Heart right ventricle (tissue), 16 donors: ENCODE results near the gene OSBP. TPM values are rescaled to one million over a fixed set of nuclear protein-coding genes. Genes with fewer than 3 reads are reported as not detected.
"Not testable (repeated sequence)": the region's sequence is repeated elsewhere in the genome, so short reads cannot be mapped to it uniquely, and the experiment has no call there.

Experiments used
- ATAC-seq, 8 donors: fragments of 200-7000 bp; cut with Tn5 transposase; one replicate each; pipeline ENCODE4 v1.9.1; 2020; ENCODE audit warnings: mild to moderate bottlenecking in 8 of 8, moderate library complexity in 8 of 8, moderate number of reproducible peaks in 1 of 8
- DNase-seq, 2 donors: peaks; one replicate each; pipeline ENCODE4 v3.0.0-alpha.2; 2020
- H3K27ac ChIP-seq, 10 donors: fragments of 200-600 bp; sonication (generic) in 2 of 10; one replicate each; pipeline versions ENCODE4 v1.5.0 to v1.8.0; 2020 to 2022; ENCODE audit warnings: mild to moderate bottlenecking in 3 of 10
- H3K27me3 ChIP-seq, 7 donors: fragments of 200-600 bp; one replicate each; pipeline ENCODE4 v1.8.0; 2021 to 2022; ENCODE audit warnings: mild to moderate bottlenecking in 2 of 7
- H3K36me3 ChIP-seq, 9 donors: fragments of 200-600 bp; sonication (generic) in 1 of 9; one replicate each; pipeline versions ENCODE4 v1.5.0 to v1.8.0; 2020 to 2022; ENCODE audit warnings: mild to moderate bottlenecking in 2 of 9
- H3K4me1 ChIP-seq, 9 donors: fragments of 200-600 bp; sonication (generic) in 1 of 9; one replicate each; pipeline versions ENCODE4 v1.5.0 to v1.8.0; 2020 to 2022; ENCODE audit warnings: mild to moderate bottlenecking in 4 of 9
- H3K4me3 ChIP-seq, 10 donors: fragments of 200-600 bp; sonication (generic) in 2 of 10; one replicate each; pipeline versions ENCODE4 v1.5.0 to v1.8.0; 2020 to 2022; ENCODE audit warnings: mild to moderate bottlenecking in 7 of 10, moderate library complexity in 2 of 10
- H3K9me3 ChIP-seq, 11 donors: fragments of 200-600 bp in 10 of 11; sonication (generic) in 2 of 11; one replicate each; pipeline versions ENCODE4 v1.5.0 to v1.8.0; 2013 to 2022; ENCODE audit warnings: mild to moderate bottlenecking in 2 of 11, control low read depth in 1 of 11, moderate library complexity in 1 of 11
- CTCF ChIP-seq, 9 donors: fragments of 200-600 bp; sonication (generic) in 2 of 9; IDR thresholded peaks; one replicate each; pipeline versions ENCODE4 v1.5.0 to v1.8.0; 2021 to 2022; ENCODE audit warnings: antibody characterized with exemption in 9 of 9, mild to moderate bottlenecking in 5 of 9, moderate library complexity in 1 of 9
- WGBS, 2 donors: extraction: QIAGEN DNeasy Blood & Tissue Kit; methylation state at CpG; one replicate each; pipeline ENCODE4 v1.1.7; 2013; ENCODE audit warnings: inconsistent platforms in 1 of 2; 5-methylcytosine and 5-hydroxymethylcytosine counted together
- intact Hi-C, 10 donors: fragments of 100-400 bp; cut with DNase I; formaldehyde crosslinking; loops; one replicate each; pipeline versions ENCODE4 v1.11.1 to v1.14.2; 2022
- polyA plus RNA-seq, 2 donors: library from polyadenylated mRNA; stranded (reverse); fragments of 200-250 nt; gene quantifications; one replicate each; pipeline ENCODE4 v1.2.3, GENCODE V29; 2013
- total RNA-seq, 10 donors: library from RNA; stranded (reverse); fragmentation: NEBNext Ultra II Directional in 3 of 10; extraction: Animal tissue kit (Norgen Biotek cat#: 25700) in 3 of 10; gene quantifications; one replicate each; pipeline versions ENCODE4 v1.2.1 to v1.2.4, GENCODE V29; 2021 to 2023
- donor health status: Arrhythmogenic right ventricular cardiomyopathy.
- donor health status: ischemic (EF 13 %, LVEDD 7.1; RV severe dilation, severe dysfunction).
- donor health status: healthy with polysubstance abuse.
- donor health status: DM: no; HTN: yes; CAD: no.
- donor health status: DM: no; HTN: no; CAD: no.
- donor health status: ischemic (EF 25% LVEDD 6.9; RV normal size, moderate dysfunction).
- donor health status: ischemic (EF 25% LVEDD 5.7; RV mildly dilated, moderate dysfunction).
- donor health status: healthy.
- donor health status: DM: yes; HTN: yes; CAD: no.
- donor health status: Ischemic cardiomyopathy.
- donor health status: ischemic (EF 35%, LVEDD 5.7; RV mildly dilated, moderate dysfunction).
- donor health status: nonischemic (EF 11% LVEDD 7.7; RV severe dilation, severe dysfunction).
- donor health status: DM: yes; HTN: yes; CAD: no.
- donor health status: PGD.
- donor health status: ischemic (EF 29% LVEDD 5.4; RV normal size, mild dysfunction).
- donor health status: nonischemic (EF 23%, LVEDD 6.1; RV moderate dilation, normal function).

Gene OSBP
- total and polyA plus RNA-seq, 12 donors = 11.2 to 46.8 (median 39.0) TPM

DNA sequence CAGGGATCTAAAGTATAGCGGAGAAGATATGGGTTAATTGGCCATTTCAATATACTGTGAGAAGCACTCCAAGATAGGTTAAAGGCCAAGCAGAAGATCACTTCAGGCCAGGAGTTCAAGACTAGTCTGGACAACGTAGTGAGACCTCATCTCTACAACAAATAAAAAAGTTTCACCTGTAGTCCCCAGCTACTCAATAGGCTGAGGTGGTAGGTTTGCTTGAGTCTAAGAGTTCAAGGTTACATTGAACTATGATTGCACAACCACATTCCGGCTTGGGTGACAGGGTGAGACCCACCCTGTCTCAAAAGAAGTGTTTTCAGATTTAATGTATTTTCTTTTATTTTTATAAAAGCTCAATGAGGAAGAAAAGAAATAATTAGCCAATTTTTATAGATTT, 27.8 kb upstream of the OSBP start:
- H3K4me1 ChIP-seq = no peaks in the 10 kb centered on the region
- WGBS, 2 donors = 96 to 97% methylated on average over 3 of the region's 3 CpGs
- no peak overlapping the region for H3K4me3 ChIP-seq
- no peak for TF ChIP-seq CTCF (IDR thresholded peaks at IDR 0.05)
- intact Hi-C loops = loop anchor here in 1 of 10 donors (5.0 kb wide), 1 partner anchor 61 kb away; no protein-coding TSS in a partner anchor
- no peak for ATAC-seq
- no peak overlapping the region for H3K27ac ChIP-seq
- H3K36me3 ChIP-seq = peaks cover 2 to 99% (median 56%) of the 10 kb centered on the region in 9 donors
- no peaks in the 10 kb centered on the region for H3K9me3 ChIP-seq
- H3K27me3 ChIP-seq = no peaks in the 10 kb centered on the region
- no peak for DNase-seq

DNA sequence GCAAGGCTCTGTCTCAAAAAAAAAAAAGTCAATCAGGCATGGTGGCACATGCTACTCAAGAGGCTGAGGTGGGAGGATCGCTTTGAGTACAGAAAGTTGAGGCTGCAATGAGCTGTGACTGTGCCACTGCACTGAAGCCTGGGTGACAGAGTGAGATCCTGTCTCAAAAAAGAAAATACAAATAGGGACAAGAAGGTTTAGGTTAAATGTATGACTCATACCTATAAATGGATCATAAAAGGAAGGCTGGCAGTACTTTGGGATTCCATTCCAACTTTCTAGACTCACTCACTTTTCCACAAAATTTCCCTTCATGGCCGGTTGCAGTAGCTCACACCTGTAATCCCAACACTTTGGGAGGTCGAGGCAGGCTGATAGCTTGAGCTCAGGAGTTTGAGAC, 25.6 kb upstream of the OSBP start:
- no peak for TF ChIP-seq CTCF (IDR thresholded peaks at IDR 0.05)
- no peak overlapping the region for H3K4me3 ChIP-seq
- ATAC-seq (no peak), DNase-seq (no peak)
- WGBS, 2 donors = 97% methylated on average over 3 of the region's 3 CpGs
- no peaks in the 10 kb centered on the region for H3K9me3 ChIP-seq
- H3K36me3 ChIP-seq = peaks cover 2 to 99% (median 69%) of the 10 kb centered on the region in 9 donors
- no peak overlapping the region for H3K27ac ChIP-seq
- intact Hi-C loops = loop anchor here in 1 of 10 donors (5.0 kb wide), 1 partner anchor 59 kb away; no protein-coding TSS in a partner anchor
- H3K27me3 ChIP-seq = no peaks in the 10 kb centered on the region
- H3K4me1 ChIP-seq = no peaks in the 10 kb centered on the region

DNA sequence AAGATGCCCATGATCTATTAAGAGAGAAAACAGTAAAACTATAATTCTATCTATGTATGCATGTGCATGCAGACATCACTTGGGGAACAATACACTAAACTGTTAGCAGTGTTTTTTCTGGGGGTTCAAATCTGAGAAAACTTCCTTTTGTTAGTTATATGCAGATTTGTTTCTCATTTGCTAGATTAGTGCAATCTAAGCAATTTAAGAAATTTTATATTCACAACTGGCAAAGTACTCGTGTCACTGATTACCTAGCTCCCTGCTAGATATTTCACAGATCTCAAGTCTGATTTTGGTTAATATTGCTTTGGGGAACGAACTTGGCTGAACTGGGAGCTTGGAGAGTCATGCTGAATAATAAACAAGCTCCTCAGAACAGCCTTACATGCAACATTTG, 14.9 kb upstream of the OSBP start:
- no peak for DNase-seq
- Histone ChIP-seq H3K9me3 (no peaks in the 10 kb centered on the region), H3K27me3 (no peaks in the 10 kb centered on the region), H3K36me3 (peaks cover 0 to 43% (median 3%) of the 10 kb centered on the region in 9 donors), H3K4me1 (no peaks in the 10 kb centered on the region), H3K4me3 (no peak overlapping the region), H3K27ac (no peak overlapping the region)
- no peak for TF ChIP-seq CTCF (IDR thresholded peaks at IDR 0.05)
- WGBS, 2 donors = 89% methylated on average over 2 of the region's 2 CpGs
- no peak for ATAC-seq
- intact Hi-C loops = no loop called here

- H3K4me3 ChIP-seq = no peak overlapping the region
- H3K4me1 ChIP-seq = no peaks in the 10 kb centered on the region
- H3K27me3 ChIP-seq = no peaks in the 10 kb centered on the region
- no peak overlapping the region for H3K27ac ChIP-seq
- DNase-seq = no peak
- intact Hi-C loops = no loop called here
- no peak for ATAC-seq
- peaks cover 0 to 38% (median 0%) of the 10 kb centered on the region in 9 donors for H3K36me3 ChIP-seq
- no peaks in the 10 kb centered on the region for H3K9me3 ChIP-seq
- TF ChIP-seq CTCF (IDR thresholded peaks at IDR 0.05) = no peak
Measured at GRCh38 chr11:59629996-59630395, 14.4 kb upstream of the OSBP start.

DNA sequence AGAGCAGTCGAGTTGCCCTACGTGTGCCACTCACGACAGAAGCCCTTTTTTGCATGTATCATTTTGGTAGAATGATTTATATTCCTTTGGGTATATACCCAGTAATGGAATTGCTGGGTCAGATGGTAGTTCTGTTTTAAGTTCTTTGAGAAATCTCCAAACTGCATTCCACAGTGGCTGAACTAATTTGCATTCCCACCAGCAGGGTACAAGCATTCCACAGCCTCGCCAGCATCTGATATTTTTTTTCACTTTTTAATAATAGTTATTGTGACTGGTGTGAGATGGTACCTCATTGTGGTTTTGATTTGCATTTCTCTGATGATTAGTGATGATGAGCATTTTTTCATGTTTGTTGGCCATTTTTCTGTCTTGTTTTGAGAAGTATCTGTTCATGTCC, 11.4 kb upstream of the OSBP start:
- peaks cover 0 to 24% (median 0%) of the 10 kb centered on the region in 9 donors for H3K36me3 ChIP-seq
- H3K4me3 ChIP-seq, H3K27ac ChIP-seq, ATAC-seq, H3K4me1 ChIP-seq, H3K9me3 ChIP-seq, H3K27me3 ChIP-seq, DNase-seq, intact Hi-C loops: not testable (repeated sequence)
- 84 to 89% methylated on average over 4 of the region's 4 CpGs for WGBS, 2 donors
